Measurements from ENCODE around the gene CPED1. TPM values are rescaled to one million over a fixed set of nuclear protein-coding genes. Genes with fewer than 3 reads are reported as not detected.

Gene CPED1
- total and polyA plus RNA-seq, 3 experiments from 2014 or later = 0.09 to 0.27 TPM; not detected in 1

GRCh38 chr7:121038717-121039509, 50.4 kb downstream of the CPED1 start:
- Histone ChIP-seq H3K4me1 (ENCODE audit: insufficient read depth, low read length) (no peaks in the 10 kb centered on the region), H3K4me3 (ENCODE audit: low read length) (no peak overlapping the region), H3K9me3 (ENCODE audit: low read length) (no peaks in the 10 kb centered on the region), H3K27me3 (ENCODE audit: insufficient read depth, low read length, poor library complexity, severe bottlenecking) (no peaks in the 10 kb centered on the region), H3K36me3 (ENCODE audit: insufficient read depth, low read length) (no peaks in the 10 kb centered on the region), H3K27ac (ENCODE audit: low read depth, low read length) (peak overlapping the region; percentile 65)
- ChIA-PET POLR2A (no interaction called here), CTCF (no interaction called here)
- Mint-ChIP-seq H3K4me1 (no peaks in the 10 kb centered on the region), H3K27ac (no peak overlapping the region), H3K27me3 (peaks cover 5 to 15% of the 10 kb centered on the region in 2 donors), H3K36me3 (no peaks in the 10 kb centered on the region), H3K4me3 (no peak overlapping the region), H3K9me3 (no peaks in the 10 kb centered on the region)
- no peak for DNase-seq

DNA sequence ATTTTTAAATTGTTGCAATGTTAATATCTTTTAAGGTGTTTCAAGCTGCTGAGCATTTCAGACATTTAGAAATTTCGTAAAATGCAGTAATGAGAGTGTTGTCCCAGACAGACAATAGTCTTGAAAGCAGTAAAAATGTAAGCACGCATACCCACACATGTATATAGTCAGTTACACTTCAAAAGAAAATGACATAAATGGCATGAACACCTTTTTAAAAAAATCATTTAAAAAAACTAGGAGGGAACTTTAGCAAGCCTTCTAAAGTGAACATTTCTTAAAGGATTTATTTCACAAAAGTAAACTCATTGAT, 51.0 kb downstream of the CPED1 start:
- CTCF ChIA-PET = no interaction called here

GRCh38 chr7:121039994-121040393, 51.5 kb downstream of the CPED1 start:
- ChIA-PET CTCF (no interaction called here), POLR2A (no interaction called here)
- Mint-ChIP-seq H3K9me3 (no peaks in the 10 kb centered on the region), H3K27me3 (peaks cover 5 to 15% of the 10 kb centered on the region in 2 donors), H3K36me3 (no peaks in the 10 kb centered on the region), H3K4me3 (no peak overlapping the region), H3K4me1 (no peaks in the 10 kb centered on the region), H3K27ac (no peak overlapping the region)
- peak overlapping the region; percentile 65 for H3K27ac ChIP-seq (ENCODE audit: low read depth, low read length)
- H3K4me1 ChIP-seq (ENCODE audit: insufficient read depth, low read length) = no peaks in the 10 kb centered on the region
- no peaks in the 10 kb centered on the region for H3K9me3 ChIP-seq (ENCODE audit: low read length)
- DNase-seq = no peak
- H3K4me3 ChIP-seq (ENCODE audit: low read length) = no peak overlapping the region
- no peaks in the 10 kb centered on the region for H3K36me3 ChIP-seq (ENCODE audit: insufficient read depth, low read length)
- H3K27me3 ChIP-seq (ENCODE audit: insufficient read depth, low read length, poor library complexity, severe bottlenecking) = no peaks in the 10 kb centered on the region

More for the DNA sequence above, 51.0 kb downstream of the CPED1 start:
- no peak overlapping the region for H3K27ac Mint-ChIP-seq
- H3K4me1 ChIP-seq (ENCODE audit: insufficient read depth, low read length) = no peaks in the 10 kb centered on the region
- H3K9me3 ChIP-seq (ENCODE audit: low read length) = no peaks in the 10 kb centered on the region
- H3K36me3 Mint-ChIP-seq = no peaks in the 10 kb centered on the region
- no peak overlapping the region for H3K4me3 Mint-ChIP-seq
- H3K4me3 ChIP-seq (ENCODE audit: low read length) = no peak overlapping the region
- H3K27ac ChIP-seq (ENCODE audit: low read depth, low read length) = peak overlapping the region; percentile 65
- H3K9me3 Mint-ChIP-seq = no peaks in the 10 kb centered on the region
- H3K36me3 ChIP-seq (ENCODE audit: insufficient read depth, low read length) = no peaks in the 10 kb centered on the region
- H3K27me3 Mint-ChIP-seq = peaks cover 5 to 15% of the 10 kb centered on the region in 2 donors
- DNase-seq = no peak
- H3K27me3 ChIP-seq (ENCODE audit: insufficient read depth, low read length, poor library complexity, severe bottlenecking) = no peaks in the 10 kb centered on the region
- no peaks in the 10 kb centered on the region for H3K4me1 Mint-ChIP-seq
- POLR2A ChIA-PET = no interaction called here

GRCh38 chr7:121041516-121042148, 53.1 kb downstream of the CPED1 start:
- no peak for DNase-seq
- Mint-ChIP-seq H3K9me3 (no peaks in the 10 kb centered on the region), H3K27me3 (peaks cover 5 to 12% of the 10 kb centered on the region in 2 donors), H3K27ac (no peak overlapping the region), H3K4me1 (no peaks in the 10 kb centered on the region), H3K4me3 (no peak overlapping the region), H3K36me3 (no peaks in the 10 kb centered on the region)
- Histone ChIP-seq H3K9me3 (ENCODE audit: low read length) (no peaks in the 10 kb centered on the region), H3K36me3 (ENCODE audit: insufficient read depth, low read length) (no peaks in the 10 kb centered on the region), H3K27ac (ENCODE audit: low read depth, low read length) (peak overlapping the region; percentile 64), H3K4me1 (ENCODE audit: insufficient read depth, low read length) (no peaks in the 10 kb centered on the region), H3K27me3 (ENCODE audit: insufficient read depth, low read length, poor library complexity, severe bottlenecking) (no peaks in the 10 kb centered on the region), H3K4me3 (ENCODE audit: low read length) (no peak overlapping the region)
- ChIA-PET CTCF (no interaction called here), POLR2A (no interaction called here)

DNA sequence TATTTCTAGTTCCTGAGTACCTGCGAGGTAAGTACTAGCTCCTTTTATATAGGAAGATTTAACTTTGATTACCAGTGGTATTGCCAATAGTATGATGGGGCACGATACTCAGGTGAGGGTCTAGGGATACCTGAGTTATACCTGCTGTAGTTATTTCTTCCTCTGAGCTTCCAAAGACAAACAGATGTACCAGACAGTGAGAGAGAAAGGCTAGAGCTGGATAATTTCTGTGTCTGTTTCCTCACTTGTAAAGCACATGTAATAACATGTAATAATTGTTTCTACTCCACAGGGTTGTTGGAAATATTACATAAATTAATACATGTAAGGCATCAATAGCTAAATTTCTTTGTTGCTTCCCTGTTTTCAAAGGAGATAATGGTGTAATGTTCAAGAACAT, 53.7 kb downstream of the CPED1 start:
- Mint-ChIP-seq H3K27ac (no peak overlapping the region), H3K9me3 (no peaks in the 10 kb centered on the region), H3K36me3 (no peaks in the 10 kb centered on the region), H3K4me1 (no peaks in the 10 kb centered on the region), H3K27me3 (peaks cover 2 to 12% of the 10 kb centered on the region in 2 donors), H3K4me3 (no peak overlapping the region)
- ChIA-PET POLR2A (no interaction called here), CTCF (no interaction called here)
- Histone ChIP-seq H3K27ac (ENCODE audit: low read depth, low read length) (peak overlapping the region; percentile 64), H3K27me3 (ENCODE audit: insufficient read depth, low read length, poor library complexity, severe bottlenecking) (no peaks in the 10 kb centered on the region), H3K4me3 (ENCODE audit: low read length) (no peak overlapping the region), H3K36me3 (ENCODE audit: insufficient read depth, low read length) (no peaks in the 10 kb centered on the region), H3K4me1 (ENCODE audit: insufficient read depth, low read length) (no peaks in the 10 kb centered on the region), H3K9me3 (ENCODE audit: low read length) (no peaks in the 10 kb centered on the region)
- DNase-seq = no peak

DNA sequence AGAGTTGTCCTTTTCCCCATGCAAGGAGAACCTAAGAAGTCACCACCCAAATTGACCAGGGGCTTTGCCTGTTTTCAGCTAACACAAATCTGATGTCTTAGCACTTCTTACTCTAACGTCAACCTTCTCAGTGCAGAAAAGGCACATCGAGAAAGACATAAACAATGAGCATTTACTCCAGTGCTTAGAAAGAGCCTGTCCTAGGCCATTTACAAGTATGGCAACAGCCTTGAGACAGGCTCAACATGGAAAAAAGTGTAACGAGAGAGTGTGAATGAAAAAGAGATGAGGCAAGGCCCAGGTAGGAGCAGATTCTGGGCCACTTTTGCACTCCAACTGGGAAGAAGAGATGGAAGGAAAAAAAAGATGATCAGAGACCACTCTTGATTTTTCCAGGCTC, 54.4 kb downstream of the CPED1 start:
- DNase-seq = no peak
- Mint-ChIP-seq H3K9me3 (no peaks in the 10 kb centered on the region), H3K36me3 (no peaks in the 10 kb centered on the region), H3K27ac (peak overlapping the region in 1 of 8 donors; percentile 67), H3K27me3 (peaks cover 4 to 13% of the 10 kb centered on the region in 2 donors), H3K4me1 (no peaks in the 10 kb centered on the region), H3K4me3 (no peak overlapping the region)
- ChIA-PET CTCF (no interaction called here), POLR2A (no interaction called here)
- Histone ChIP-seq H3K27ac (ENCODE audit: low read depth, low read length) (peak overlapping the region; percentile 64), H3K9me3 (ENCODE audit: low read length) (no peaks in the 10 kb centered on the region), H3K36me3 (ENCODE audit: insufficient read depth, low read length) (no peaks in the 10 kb centered on the region), H3K4me1 (ENCODE audit: insufficient read depth, low read length) (no peaks in the 10 kb centered on the region), H3K27me3 (ENCODE audit: insufficient read depth, low read length, poor library complexity, severe bottlenecking) (no peaks in the 10 kb centered on the region), H3K4me3 (ENCODE audit: low read length) (no peak overlapping the region)

DNA sequence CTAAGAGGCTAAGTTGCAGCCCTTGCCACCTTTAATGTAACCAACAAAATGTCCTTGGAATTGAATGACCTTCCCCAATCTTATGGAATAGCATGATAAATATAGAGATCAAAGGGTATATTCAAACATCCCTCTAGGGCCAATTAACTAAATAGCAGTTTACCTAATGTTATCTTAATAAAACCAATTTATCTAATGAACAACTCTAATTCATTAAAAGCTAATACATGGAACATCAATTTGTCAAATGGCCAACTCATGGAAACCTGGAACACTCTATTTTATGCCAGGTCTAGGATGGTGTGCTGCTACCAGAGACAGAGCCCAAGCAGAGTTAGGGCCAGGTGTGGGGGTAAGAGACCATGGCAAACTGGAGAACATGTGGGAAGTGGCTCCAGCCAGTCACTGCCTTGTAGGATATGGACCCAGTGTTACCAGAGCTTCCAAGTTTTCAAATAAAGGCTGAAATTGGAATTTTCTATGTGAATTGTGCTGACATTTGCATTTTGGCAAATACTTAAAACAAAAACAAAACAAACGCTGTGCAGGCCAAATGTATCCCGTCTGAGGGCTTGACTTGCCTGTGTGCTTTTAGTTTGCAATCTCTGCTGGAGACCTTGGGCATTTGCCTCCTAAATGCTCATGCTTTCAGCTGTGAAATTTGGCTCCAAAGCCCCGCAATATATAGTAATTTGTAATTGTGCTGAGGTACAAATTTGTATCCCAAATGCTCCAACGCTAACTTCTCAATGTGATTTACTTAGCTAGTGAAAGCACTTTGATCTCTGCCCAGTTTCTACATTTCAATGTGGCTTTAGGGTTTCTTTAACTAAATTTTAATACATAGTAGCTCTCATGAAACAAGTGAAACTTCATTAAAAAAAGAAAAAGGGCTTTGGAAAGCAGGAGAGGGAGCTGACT, 55.1 kb downstream of the CPED1 start:
- Histone ChIP-seq H3K4me1 (ENCODE audit: insufficient read depth, low read length) (no peaks in the 10 kb centered on the region), H3K27ac (ENCODE audit: low read depth, low read length) (peak overlapping the region; percentile 66), H3K9me3 (ENCODE audit: low read length) (no peaks in the 10 kb centered on the region), H3K36me3 (ENCODE audit: insufficient read depth, low read length) (no peaks in the 10 kb centered on the region), H3K27me3 (ENCODE audit: insufficient read depth, low read length, poor library complexity, severe bottlenecking) (no peaks in the 10 kb centered on the region), H3K4me3 (ENCODE audit: low read length) (no peak overlapping the region)
- H3K4me3 Mint-ChIP-seq = no peak overlapping the region
- H3K27me3 Mint-ChIP-seq = peaks cover 5 to 18% of the 10 kb centered on the region in 2 donors
- no peaks in the 10 kb centered on the region for H3K9me3 Mint-ChIP-seq
- H3K27ac Mint-ChIP-seq = no peak overlapping the region
- ChIA-PET POLR2A (no interaction called here), CTCF (interaction anchor here (1.1 kb wide), 1 partner anchor 8 kb away, joined by 3 read pairs; no protein-coding TSS in a partner anchor)
- no peaks in the 10 kb centered on the region for H3K4me1 Mint-ChIP-seq
- no peak for DNase-seq
- H3K36me3 Mint-ChIP-seq = no peaks in the 10 kb centered on the region

- Histone ChIP-seq H3K27ac (ENCODE audit: low read depth, low read length) (peak overlapping the region; percentile 53), H3K9me3 (ENCODE audit: low read length) (no peaks in the 10 kb centered on the region), H3K4me1 (ENCODE audit: insufficient read depth, low read length) (no peaks in the 10 kb centered on the region), H3K27me3 (ENCODE audit: insufficient read depth, low read length, poor library complexity, severe bottlenecking) (no peaks in the 10 kb centered on the region), H3K36me3 (ENCODE audit: insufficient read depth, low read length) (no peaks in the 10 kb centered on the region), H3K4me3 (ENCODE audit: low read length) (no peak overlapping the region)
- no peaks in the 10 kb centered on the region for H3K4me1 Mint-ChIP-seq
- CTCF ChIA-PET = no interaction called here
- no peaks in the 10 kb centered on the region for H3K9me3 Mint-ChIP-seq
- no peak overlapping the region for H3K27ac Mint-ChIP-seq
- no peak for DNase-seq
- POLR2A ChIA-PET = no interaction called here
- H3K36me3 Mint-ChIP-seq = no peaks in the 10 kb centered on the region
- no peak overlapping the region for H3K4me3 Mint-ChIP-seq
- H3K27me3 Mint-ChIP-seq = peaks cover 7 to 10% of the 10 kb centered on the region in 2 donors
These were observed 56.6 kb downstream of the CPED1 start for GRCh38 chr7:121045090-121045489.

Data from CD8-positive, alpha-beta memory T cell (primary cell).